Astrocyte of the hippocampus (primary cell): Measurements from ENCODE around the gene UROC1.

Source experiments
- DNase-seq: peaks from one replicate; pipeline ENCODE4 v3.0.0; 2011; ENCODE audit warnings: low read depth, low spot score

UROC1 gene

GRCh38 chr3:126479642-126480041 is 37.9 kb downstream of the UROC1 start:
- DNase-seq: no peak

GRCh38 chr3:126478581-126479310 is 38.8 kb downstream of the UROC1 start:
- no peak for DNase-seq

GRCh38 chr3:126477061-126477380 is 40.6 kb downstream of the UROC1 start:
- no peak for DNase-seq

- peak; percentile 57 for DNase-seq
Observed at GRCh38 chr3:126476166-126477060, 41.2 kb downstream of the UROC1 start.

GRCh38 chr3:126475413-126476114 is 42.0 kb downstream of the UROC1 start, which contains the start of gene ZXDC:
ZXDC (minus strand) TSS chr3:126475891; CDS start chr3:126475865, 26 bp downstream.
- peak; percentile 99 for DNase-seq

- DNase-seq: no peak
Observed at GRCh38 chr3:126474498-126475412, 42.8 kb downstream of the UROC1 start.

- peak; percentile 27 for DNase-seq
Observed at GRCh38 chr3:126473292-126474168, 44.0 kb downstream of the UROC1 start.

- peak; percentile 82 for DNase-seq
Observed at GRCh38 chr3:126472277-126473006, 45.1 kb downstream of the UROC1 start.

GRCh38 chr3:126469479-126469878 is 48.1 kb downstream of the UROC1 start:
- no peak for DNase-seq

GRCh38 chr3:126468028-126468891 is 49.3 kb downstream of the UROC1 start:
- DNase-seq: no peak

GRCh38 chr3:126467611-126467955 is 50.0 kb downstream of the UROC1 start:
- DNase-seq: no peak

- DNase-seq: no peak
Observed at GRCh38 chr3:126466886-126467610, 50.5 kb downstream of the UROC1 start.

GRCh38 chr3:126465928-126466544 is 51.5 kb downstream of the UROC1 start:
- DNase-seq: no peak

- no peak for DNase-seq
Observed at GRCh38 chr3:126464997-126465396, 52.6 kb downstream of the UROC1 start.

GRCh38 chr3:126464494-126464893 is 53.1 kb downstream of the UROC1 start:
- no peak for DNase-seq

GRCh38 chr3:126464093-126464492 is 53.5 kb downstream of the UROC1 start:
- no peak for DNase-seq

- DNase-seq: no peak
Observed at GRCh38 chr3:126463521-126463920, 54.1 kb downstream of the UROC1 start.
